Heart right ventricle (tissue), 16 donors: Measurements from ENCODE around the gene USP2. TPM values are rescaled to one million over a fixed set of nuclear protein-coding genes. Genes with fewer than 3 reads are reported as not detected.

ENCODE experiments used
- ATAC-seq, 8 donors: fragments of 200-7000 bp; cut with Tn5 transposase; one replicate each; pipeline ENCODE4 v1.9.1; 2020; ENCODE audit warnings: mild to moderate bottlenecking in 8 of 8, moderate library complexity in 8 of 8, moderate number of reproducible peaks in 1 of 8
- DNase-seq, 2 donors: peaks; one replicate each; pipeline ENCODE4 v3.0.0-alpha.2; 2020
- H3K27ac ChIP-seq, 10 donors: fragments of 200-600 bp; sonication (generic) in 2 of 10; one replicate each; pipeline versions ENCODE4 v1.5.0 to v1.8.0; 2020 to 2022; ENCODE audit warnings: mild to moderate bottlenecking in 3 of 10
- H3K27me3 ChIP-seq, 7 donors: fragments of 200-600 bp; one replicate each; pipeline ENCODE4 v1.8.0; 2021 to 2022; ENCODE audit warnings: mild to moderate bottlenecking in 2 of 7
- H3K36me3 ChIP-seq, 9 donors: fragments of 200-600 bp; sonication (generic) in 1 of 9; one replicate each; pipeline versions ENCODE4 v1.5.0 to v1.8.0; 2020 to 2022; ENCODE audit warnings: mild to moderate bottlenecking in 2 of 9
- H3K4me1 ChIP-seq, 9 donors: fragments of 200-600 bp; sonication (generic) in 1 of 9; one replicate each; pipeline versions ENCODE4 v1.5.0 to v1.8.0; 2020 to 2022; ENCODE audit warnings: mild to moderate bottlenecking in 4 of 9
- H3K4me3 ChIP-seq, 10 donors: fragments of 200-600 bp; sonication (generic) in 2 of 10; one replicate each; pipeline versions ENCODE4 v1.5.0 to v1.8.0; 2020 to 2022; ENCODE audit warnings: mild to moderate bottlenecking in 7 of 10, moderate library complexity in 2 of 10
- H3K9me3 ChIP-seq, 11 donors: fragments of 200-600 bp in 10 of 11; sonication (generic) in 2 of 11; one replicate each; pipeline versions ENCODE4 v1.5.0 to v1.8.0; 2013 to 2022; ENCODE audit warnings: mild to moderate bottlenecking in 2 of 11, control low read depth in 1 of 11, moderate library complexity in 1 of 11
- WGBS, 2 donors: extraction: QIAGEN DNeasy Blood & Tissue Kit; methylation state at CpG; one replicate each; pipeline ENCODE4 v1.1.7; 2013; ENCODE audit warnings: inconsistent platforms in 1 of 2; 5-methylcytosine and 5-hydroxymethylcytosine counted together
- intact Hi-C, 10 donors: fragments of 100-400 bp; cut with DNase I; formaldehyde crosslinking; loops; one replicate each; pipeline versions ENCODE4 v1.11.1 to v1.14.2; 2022
- polyA plus RNA-seq, 2 donors: library from polyadenylated mRNA; stranded (reverse); fragments of 200-250 nt; gene quantifications; one replicate each; pipeline ENCODE4 v1.2.3, GENCODE V29; 2013
- total RNA-seq, 10 donors: library from RNA; stranded (reverse); fragmentation: NEBNext Ultra II Directional in 3 of 10; extraction: Animal tissue kit (Norgen Biotek cat#: 25700) in 3 of 10; gene quantifications; one replicate each; pipeline versions ENCODE4 v1.2.1 to v1.2.4, GENCODE V29; 2021 to 2023
- TF ChIP-seq, protein P1 (sequence below), 9 donors: fragments of 200-600 bp; sonication (generic) in 2 of 9; IDR thresholded peaks; one replicate each; pipeline versions ENCODE4 v1.5.0 to v1.8.0; 2021 to 2022; ENCODE audit warnings: antibody characterized with exemption in 9 of 9, mild to moderate bottlenecking in 5 of 9, moderate library complexity in 1 of 9
- donor health status: Arrhythmogenic right ventricular cardiomyopathy.
- donor health status: ischemic (EF 13 %, LVEDD 7.1; RV severe dilation, severe dysfunction).
- donor health status: healthy with polysubstance abuse.
- donor health status: DM: no; HTN: yes; CAD: no.
- donor health status: DM: no; HTN: no; CAD: no.
- donor health status: ischemic (EF 25% LVEDD 6.9; RV normal size, moderate dysfunction).
- donor health status: ischemic (EF 25% LVEDD 5.7; RV mildly dilated, moderate dysfunction).
- donor health status: healthy.
- donor health status: DM: yes; HTN: yes; CAD: no.
- donor health status: Ischemic cardiomyopathy.
- donor health status: ischemic (EF 35%, LVEDD 5.7; RV mildly dilated, moderate dysfunction).
- donor health status: nonischemic (EF 11% LVEDD 7.7; RV severe dilation, severe dysfunction).
- donor health status: DM: yes; HTN: yes; CAD: no.
- donor health status: PGD.
- donor health status: ischemic (EF 29% LVEDD 5.4; RV normal size, mild dysfunction).
- donor health status: nonischemic (EF 23%, LVEDD 6.1; RV moderate dilation, normal function).

USP2 gene
- total and polyA plus RNA-seq, 12 donors, result 42.0 to 183 (median 130) TPM

DNA sequence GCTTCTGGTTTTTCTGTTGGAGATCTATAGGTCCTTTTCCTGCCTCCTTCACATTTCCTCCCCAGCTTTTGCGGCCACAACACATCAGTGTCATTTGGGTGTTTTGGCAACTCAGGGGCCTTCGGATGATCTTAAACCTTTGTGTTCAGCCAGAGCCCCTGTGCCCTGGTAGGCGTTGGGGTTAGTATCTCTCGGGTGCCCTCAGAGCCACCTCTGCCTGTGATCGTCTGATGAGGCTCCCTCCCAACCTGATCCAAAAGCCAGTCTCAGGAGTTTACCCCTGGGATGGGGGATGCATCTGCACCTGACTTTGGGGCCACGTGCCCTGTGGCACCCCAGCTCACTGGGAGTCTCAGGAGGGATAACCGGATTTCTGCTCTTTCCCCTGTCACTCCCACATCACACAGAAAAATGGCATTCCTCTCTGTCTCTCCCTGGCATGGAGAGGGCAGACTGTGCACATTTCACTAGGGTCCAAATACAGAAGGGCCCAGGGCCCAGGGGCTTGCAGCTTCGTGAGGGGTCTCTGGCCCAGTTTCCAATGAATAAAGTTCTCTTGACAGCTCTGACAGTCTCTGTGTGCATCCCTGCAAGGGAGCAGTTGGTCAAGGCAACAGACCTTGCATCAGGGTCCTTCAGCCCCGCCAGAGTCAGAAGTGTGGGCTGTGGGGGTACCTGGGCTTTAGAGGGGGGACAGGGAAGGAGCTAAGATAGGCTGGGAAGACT lies 44.6 kb downstream of the USP2 start:
- intact Hi-C loops, result loop anchor here in 3 of 10 donors (5.0 to 10.0 kb wide), 2 partner anchors 35 to 132 kb away; partner anchors contain the start of gene CBL (in 1 of the 3)
- TF ChIP-seq, protein P1, sequence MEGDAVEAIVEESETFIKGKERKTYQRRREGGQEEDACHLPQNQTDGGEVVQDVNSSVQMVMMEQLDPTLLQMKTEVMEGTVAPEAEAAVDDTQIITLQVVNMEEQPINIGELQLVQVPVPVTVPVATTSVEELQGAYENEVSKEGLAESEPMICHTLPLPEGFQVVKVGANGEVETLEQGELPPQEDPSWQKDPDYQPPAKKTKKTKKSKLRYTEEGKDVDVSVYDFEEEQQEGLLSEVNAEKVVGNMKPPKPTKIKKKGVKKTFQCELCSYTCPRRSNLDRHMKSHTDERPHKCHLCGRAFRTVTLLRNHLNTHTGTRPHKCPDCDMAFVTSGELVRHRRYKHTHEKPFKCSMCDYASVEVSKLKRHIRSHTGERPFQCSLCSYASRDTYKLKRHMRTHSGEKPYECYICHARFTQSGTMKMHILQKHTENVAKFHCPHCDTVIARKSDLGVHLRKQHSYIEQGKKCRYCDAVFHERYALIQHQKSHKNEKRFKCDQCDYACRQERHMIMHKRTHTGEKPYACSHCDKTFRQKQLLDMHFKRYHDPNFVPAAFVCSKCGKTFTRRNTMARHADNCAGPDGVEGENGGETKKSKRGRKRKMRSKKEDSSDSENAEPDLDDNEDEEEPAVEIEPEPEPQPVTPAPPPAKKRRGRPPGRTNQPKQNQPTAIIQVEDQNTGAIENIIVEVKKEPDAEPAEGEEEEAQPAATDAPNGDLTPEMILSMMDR (IDR thresholded peaks at IDR 0.05), result no peak
- Histone ChIP-seq H3K27ac (no peak overlapping the region), H3K36me3 (peaks cover 0 to 23% (median 8%) of the 10 kb centered on the region in 9 donors), H3K27me3 (peaks cover 0 to 34% (median 0%) of the 10 kb centered on the region in 7 donors), H3K9me3 (no peaks in the 10 kb centered on the region), H3K4me3 (no peak overlapping the region), H3K4me1 (peaks cover 22 to 70% (median 56%) of the 10 kb centered on the region in 9 donors)
- WGBS, 2 donors, result 85 to 86% methylated on average over 9 of the region's 9 CpGs
- ATAC-seq (no peak), DNase-seq (no peak)

- peak overlapping the region in 1 of 10 donors; percentile 48 for H3K27ac ChIP-seq
- H3K27me3 ChIP-seq, result peaks cover 0 to 24% (median 0%) of the 10 kb centered on the region in 7 donors
- 77 to 80% methylated on average over 30 of the region's 30 CpGs for WGBS, 2 donors
- H3K9me3 ChIP-seq, result no peaks in the 10 kb centered on the region
- intact Hi-C loops, result loop anchor here in 3 of 10 donors (5.0 to 10.0 kb wide), 2 partner anchors 36 to 131 kb away; partner anchors contain the start of gene CBL (in 1 of the 3)
- H3K4me1 ChIP-seq, result peaks cover 15 to 62% (median 47%) of the 10 kb centered on the region in 9 donors
- H3K36me3 ChIP-seq, result peaks cover 0 to 23% (median 8%) of the 10 kb centered on the region in 9 donors
- TF ChIP-seq, protein P1 (IDR thresholded peaks at IDR 0.05), result no peak
- DNase-seq, result no peak
- no peak for ATAC-seq
- H3K4me3 ChIP-seq, result peak overlapping the region in 3 of 10 donors; percentile 87 to 99 (median 88)
Observed at GRCh38 chr11:119335655-119336543, 45.6 kb downstream of the USP2 start.

DNA sequence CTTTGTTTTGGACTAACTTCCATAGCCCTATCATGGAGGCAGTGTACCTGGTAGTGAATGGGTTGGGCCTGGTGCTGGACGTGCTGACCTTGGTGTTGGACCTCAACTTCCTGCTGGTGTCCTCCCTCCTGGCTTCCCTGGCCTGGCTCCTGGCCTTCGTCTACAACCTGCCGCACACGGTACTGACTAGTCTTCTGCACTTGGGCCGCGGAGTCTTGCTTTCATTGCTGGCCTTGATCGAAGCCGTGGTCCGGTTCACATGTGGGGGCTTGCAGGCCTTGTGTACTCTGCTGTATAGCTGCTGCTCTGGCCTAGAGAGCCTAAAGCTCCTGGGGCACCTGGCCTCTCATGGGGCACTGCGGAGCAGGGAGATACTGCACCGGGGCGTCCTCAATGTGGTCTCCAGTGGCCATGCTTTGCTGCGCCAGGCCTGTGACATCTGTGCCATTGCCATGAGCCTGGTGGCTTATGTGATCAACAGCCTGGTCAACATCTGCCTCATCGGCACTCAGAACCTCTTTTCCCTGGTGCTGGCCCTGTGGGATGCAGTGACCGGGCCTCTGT lies 46.3 kb downstream of the USP2 start:
- ATAC-seq (no peak), DNase-seq (no peak)
- Histone ChIP-seq H3K4me1 (peaks cover 14 to 55% (median 44%) of the 10 kb centered on the region in 9 donors), H3K9me3 (no peaks in the 10 kb centered on the region), H3K27me3 (peaks cover 0 to 17% (median 0%) of the 10 kb centered on the region in 7 donors), H3K27ac (peak overlapping the region in 6 of 10 donors; percentile 78 to 92 (median 88)), H3K4me3 (peak overlapping the region; percentile 82 to 99 (median 90)), H3K36me3 (peaks cover 0 to 23% (median 8%) of the 10 kb centered on the region in 9 donors)
- TF ChIP-seq, protein P1 (IDR thresholded peaks at IDR 0.05), result no peak
- 59 to 62% methylated on average over 15 of the region's 15 CpGs for WGBS, 2 donors
- intact Hi-C loops, result loop anchor here in 3 of 10 donors (5.0 to 10.0 kb wide), 2 partner anchors 37 to 130 kb away; partner anchors contain the start of gene CBL (in 1 of the 3)
